Adipocyte (in vitro differentiated cells): Measurements from ENCODE around the gene RHBDF1.
"Not testable (repeated sequence)": the region's sequence is repeated elsewhere in the genome, so short reads cannot be mapped to it uniquely, and the experiment has no call there.

Experiments
- DNase-seq: peaks from one replicate; pipeline ENCODE4 v3.0.0-alpha.2; 2015; ENCODE audit warnings: low read depth
- H3K27me3 ChIP-seq: replicated peaks from 2 replicates; pipeline ENCODE4 v1.7.0; 2013; ENCODE audit warnings: mild to moderate bottlenecking, low read length, moderate library complexity; ENCODE audit not compliant: control insufficient read depth, insufficient read depth
- H3K36me3 ChIP-seq: 2 replicates; pipeline ENCODE4 v1.7.0; 2013; ENCODE audit warnings: low read length, mild to moderate bottlenecking, moderate library complexity; ENCODE audit not compliant: control insufficient read depth, insufficient read depth, severe bottlenecking
- H3K4me1 ChIP-seq: 2 replicates; pipeline ENCODE4 v1.7.0; 2013; ENCODE audit warnings: mild to moderate bottlenecking, low read length, moderate library complexity; ENCODE audit not compliant: control insufficient read depth, insufficient read depth
- H3K4me3 ChIP-seq: 2 replicates; pipeline ENCODE4 v1.7.0; 2013; ENCODE audit warnings: mild to moderate bottlenecking, low read length, moderate library complexity
- H3K9ac ChIP-seq: 2 replicates; pipeline ENCODE4 v1.7.0; 2013; ENCODE audit warnings: mild to moderate bottlenecking, low read length, moderate library complexity
- H3K9me3 ChIP-seq: 2 replicates; pipeline ENCODE4 v1.7.0; 2013; ENCODE audit warnings: mild to moderate bottlenecking, low read length, moderate library complexity; ENCODE audit not compliant: control insufficient read depth

Gene RHBDF1

GRCh38 chr16:37511-37910 is 34.9 kb downstream of the RHBDF1 start:
- H3K9ac ChIP-seq = no peak overlapping the region
- H3K4me1 ChIP-seq = peaks cover 11% of the 10 kb centered on the region
- H3K36me3 ChIP-seq = no peaks in the 10 kb centered on the region
- no peaks in the 10 kb centered on the region for H3K9me3 ChIP-seq
- H3K27me3 ChIP-seq = no peaks in the 10 kb centered on the region
- no peak for DNase-seq
- no peak overlapping the region for H3K4me3 ChIP-seq

GRCh38 chr16:36336-36984 is 36.0 kb downstream of the RHBDF1 start:
- Histone ChIP-seq H3K36me3 (no peaks in the 10 kb centered on the region), H3K27me3 (no peaks in the 10 kb centered on the region), H3K4me1 (peaks cover 7% of the 10 kb centered on the region), H3K4me3 (no peak overlapping the region), H3K9ac (no peak overlapping the region), H3K9me3 (no peaks in the 10 kb centered on the region)
- DNase-seq = no peak

GRCh38 chr16:35678-36305 is 36.6 kb downstream of the RHBDF1 start:
- Histone ChIP-seq H3K27me3 (no peaks in the 10 kb centered on the region), H3K9ac (no peak overlapping the region), H3K4me3 (no peak overlapping the region), H3K4me1 (peaks cover 7% of the 10 kb centered on the region), H3K9me3 (no peaks in the 10 kb centered on the region), H3K36me3 (no peaks in the 10 kb centered on the region)
- no peak for DNase-seq

- Histone ChIP-seq H3K9ac (no peak overlapping the region), H3K9me3 (no peaks in the 10 kb centered on the region), H3K27me3 (no peaks in the 10 kb centered on the region), H3K36me3 (no peaks in the 10 kb centered on the region), H3K4me3 (no peak overlapping the region), H3K4me1 (peaks cover 7% of the 10 kb centered on the region)
- no peak for DNase-seq
Observed at GRCh38 chr16:35011-35677, 37.3 kb downstream of the RHBDF1 start.

- Histone ChIP-seq H3K4me3 (no peak overlapping the region), H3K9ac (no peak overlapping the region), H3K9me3 (no peaks in the 10 kb centered on the region), H3K4me1 (peaks cover 7% of the 10 kb centered on the region), H3K36me3 (no peaks in the 10 kb centered on the region), H3K27me3 (no peaks in the 10 kb centered on the region)
- DNase-seq = no peak
Observed at GRCh38 chr16:34648-34987, 37.8 kb downstream of the RHBDF1 start.

- no peaks in the 10 kb centered on the region for H3K9me3 ChIP-seq
- H3K4me1 ChIP-seq = peaks cover 7% of the 10 kb centered on the region
- no peaks in the 10 kb centered on the region for H3K27me3 ChIP-seq
- H3K4me3 ChIP-seq = no peak overlapping the region
- no peaks in the 10 kb centered on the region for H3K36me3 ChIP-seq
- no peak overlapping the region for H3K9ac ChIP-seq
- no peak for DNase-seq
Observed at GRCh38 chr16:33877-34647, 38.4 kb downstream of the RHBDF1 start.

GRCh38 chr16:33154-33876 is 39.1 kb downstream of the RHBDF1 start:
- H3K36me3 ChIP-seq, H3K9ac ChIP-seq, H3K9me3 ChIP-seq, H3K4me1 ChIP-seq, H3K27me3 ChIP-seq, H3K4me3 ChIP-seq, DNase-seq: not testable (repeated sequence)

- H3K4me1 ChIP-seq, H3K27me3 ChIP-seq, H3K4me3 ChIP-seq, H3K9ac ChIP-seq, H3K36me3 ChIP-seq, DNase-seq, H3K9me3 ChIP-seq: not testable (repeated sequence)
Observed at GRCh38 chr16:30627-31026, 41.8 kb downstream of the RHBDF1 start.

- not testable (repeated sequence) for H3K4me1 ChIP-seq, H3K27me3 ChIP-seq, H3K9me3 ChIP-seq, H3K36me3 ChIP-seq, DNase-seq, H3K4me3 ChIP-seq, H3K9ac ChIP-seq
Observed at GRCh38 chr16:25926-26348, 46.5 kb downstream of the RHBDF1 start.

- H3K4me3 ChIP-seq, H3K27me3 ChIP-seq, H3K36me3 ChIP-seq, H3K4me1 ChIP-seq, H3K9me3 ChIP-seq, DNase-seq, H3K9ac ChIP-seq: not testable (repeated sequence)
Observed at GRCh38 chr16:24151-24550, 48.3 kb downstream of the RHBDF1 start.

- not testable (repeated sequence) for H3K9ac ChIP-seq, H3K4me3 ChIP-seq, H3K27me3 ChIP-seq, DNase-seq, H3K36me3 ChIP-seq, H3K9me3 ChIP-seq, H3K4me1 ChIP-seq
Observed at GRCh38 chr16:20886-21285, 51.5 kb downstream of the RHBDF1 start.
